Astrocyte (in vitro differentiated cells and primary cell): Measurements from ENCODE around the gene ACIN1. TPM values are rescaled to one million over a fixed set of nuclear protein-coding genes. Genes with fewer than 3 reads are reported as not detected.

Experiments
- total RNA-seq: library from RNA; stranded (reverse); gene quantifications from 2 replicates; pipeline ENCODE4 v1.2.1, GENCODE V29; 2021

ACIN1 gene
- total RNA-seq, 1 donor from 2014 or later: 208 TPM

Other genes starting within 250 kb of the ACIN1 start
- 142 and 157 TPM in 2 replicates for gene LRP10, start 223.4 kb downstream of the ACIN1 start, total RNA-seq
- 0.48 and 0.79 TPM in 2 replicates for gene REM2, start 211.9 kb downstream of the ACIN1 start, total RNA-seq
- gene RBM23, start 176.0 kb downstream of the ACIN1 start, total RNA-seq: 43.9 and 49.3 TPM in 2 replicates
- 84.2 and 91.6 TPM in 2 replicates for gene PRMT5, start 165.8 kb downstream of the ACIN1 start, total RNA-seq
- 6.6 and 10.4 TPM in 2 replicates for gene HAUS4, start 138.0 kb downstream of the ACIN1 start, total RNA-seq
- 117 and 146 TPM in 2 replicates for gene AJUBA, start 112.6 kb downstream of the ACIN1 start, total RNA-seq
- gene C14orf93, start 85.0 kb downstream of the ACIN1 start, total RNA-seq: 3.6 and 3.8 TPM in 2 replicates
- gene PSMB5, start 60.2 kb downstream of the ACIN1 start, total RNA-seq: 232 and 239 TPM in 2 replicates
- not detected in 2 replicates for gene PSMB11, start 52.9 kb downstream of the ACIN1 start, total RNA-seq
- gene CDH24, start 37.6 kb downstream of the ACIN1 start, total RNA-seq: 17.4 and 22.2 TPM in 2 replicates
- 79.5 and 83.9 TPM in 2 replicates for gene C14orf119, start 369 bp upstream of the ACIN1 start, total RNA-seq
- not detected in 2 replicates for gene CIROP, start 9.9 kb upstream of the ACIN1 start, total RNA-seq
- not detected in 2 replicates for gene CEBPE, start 24.1 kb upstream of the ACIN1 start, total RNA-seq
- gene SLC7A8, start 88.5 kb upstream of the ACIN1 start, total RNA-seq: 4.0 and 6.5 TPM in 2 replicates
- not detected in 2 replicates for gene RNF212B, start 142.8 kb upstream of the ACIN1 start, total RNA-seq
- gene HOMEZ, start 191.0 kb upstream of the ACIN1 start, total RNA-seq: 13.7 and 16.6 TPM in 2 replicates
- 2.1 and 3.6 TPM in 2 replicates for gene PPP1R3E, start 207.7 kb upstream of the ACIN1 start, total RNA-seq
- gene BCL2L2, start 211.7 kb upstream of the ACIN1 start, total RNA-seq: 19.6 and 21.4 TPM in 2 replicates
- 147 and 162 TPM in 2 replicates for gene PABPN1, start 226.3 kb upstream of the ACIN1 start, total RNA-seq